Measurements from ENCODE around the gene FTCD.

DNA sequence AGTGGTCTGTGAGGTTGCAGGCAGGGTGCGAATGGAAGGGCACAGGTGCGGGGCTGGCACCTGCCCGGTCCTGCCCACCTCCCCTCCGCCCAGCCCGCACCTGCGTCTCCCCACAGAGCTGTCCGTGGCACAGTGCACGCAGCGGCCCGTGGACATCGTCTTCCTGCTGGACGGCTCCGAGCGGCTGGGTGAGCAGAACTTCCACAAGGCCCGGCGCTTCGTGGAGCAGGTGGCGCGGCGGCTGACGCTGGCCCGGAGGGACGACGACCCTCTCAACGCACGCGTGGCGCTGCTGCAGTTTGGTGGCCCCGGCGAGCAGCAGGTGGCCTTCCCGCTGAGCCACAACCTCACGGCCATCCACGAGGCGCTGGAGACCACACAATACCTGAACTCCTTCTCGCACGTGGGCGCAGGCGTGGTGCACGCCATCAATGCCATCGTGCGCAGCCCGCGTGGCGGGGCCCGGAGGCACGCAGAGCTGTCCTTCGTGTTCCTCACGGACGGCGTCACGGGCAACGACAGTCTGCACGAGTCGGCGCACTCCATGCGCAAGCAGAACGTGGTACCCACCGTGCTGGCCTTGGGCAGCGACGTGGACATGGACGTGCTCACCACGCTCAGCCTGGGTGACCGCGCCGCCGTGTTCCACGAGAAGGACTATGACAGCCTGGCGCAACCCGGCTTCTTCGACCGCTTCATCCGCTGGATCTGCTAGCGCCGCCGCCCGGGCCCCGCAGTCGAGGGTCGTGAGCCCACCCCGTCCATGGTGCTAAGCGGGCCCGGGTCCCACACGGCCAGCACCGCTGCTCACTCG is 23.3 kb downstream of the FTCD start:
- TF ChIP-seq, protein P1, sequence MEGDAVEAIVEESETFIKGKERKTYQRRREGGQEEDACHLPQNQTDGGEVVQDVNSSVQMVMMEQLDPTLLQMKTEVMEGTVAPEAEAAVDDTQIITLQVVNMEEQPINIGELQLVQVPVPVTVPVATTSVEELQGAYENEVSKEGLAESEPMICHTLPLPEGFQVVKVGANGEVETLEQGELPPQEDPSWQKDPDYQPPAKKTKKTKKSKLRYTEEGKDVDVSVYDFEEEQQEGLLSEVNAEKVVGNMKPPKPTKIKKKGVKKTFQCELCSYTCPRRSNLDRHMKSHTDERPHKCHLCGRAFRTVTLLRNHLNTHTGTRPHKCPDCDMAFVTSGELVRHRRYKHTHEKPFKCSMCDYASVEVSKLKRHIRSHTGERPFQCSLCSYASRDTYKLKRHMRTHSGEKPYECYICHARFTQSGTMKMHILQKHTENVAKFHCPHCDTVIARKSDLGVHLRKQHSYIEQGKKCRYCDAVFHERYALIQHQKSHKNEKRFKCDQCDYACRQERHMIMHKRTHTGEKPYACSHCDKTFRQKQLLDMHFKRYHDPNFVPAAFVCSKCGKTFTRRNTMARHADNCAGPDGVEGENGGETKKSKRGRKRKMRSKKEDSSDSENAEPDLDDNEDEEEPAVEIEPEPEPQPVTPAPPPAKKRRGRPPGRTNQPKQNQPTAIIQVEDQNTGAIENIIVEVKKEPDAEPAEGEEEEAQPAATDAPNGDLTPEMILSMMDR (IDR thresholded peaks at IDR 0.05), result no peak
- TF ChIP-seq POLR2A (IDR thresholded peaks at IDR 0.05), result no peak

All from adrenal gland (tissue), 5 donors.